H1 (cell line): ENCODE data around the gene TNFAIP2. TPM values are rescaled to one million over a fixed set of nuclear protein-coding genes. Genes with fewer than 3 reads are reported as not detected.

Experiments used
- CTCF ChIA-PET: fragments of 300-600 bp; sonication (Branson Sonifier 250); formaldehyde crosslinking; loops from one replicate; lab custom pipeline; 2021; ENCODE audit not compliant: partially characterized antibody; lab: Charles Lee
- POLR2A ChIA-PET: fragments of 300-600 bp; sonication (Branson Sonifier 250); formaldehyde crosslinking; loops from one replicate; lab custom pipeline; 2021; ENCODE audit warnings: inconsistent platforms; ENCODE audit not compliant: partially characterized antibody; lab: Charles Lee
- DNase-seq, 2 experiments: peaks; one replicate each; pipeline versions ENCODE4 v3.0.0 to v3.0.0-alpha.2; 2010 to 2022; ENCODE audit warnings: low spot score in 2 of 2, low read depth in 1 of 2, mixed read lengths in 1 of 2
- FAIRE-seq: peaks from 2 replicates; lab custom pipeline; 2011; peaks lifted over from hg19 to GRCh38; lab: Jason Lieb, UNC
- H2AFZ ChIP-seq: 2 replicates; pipeline ENCODE4 v1.8.1; 2012; ENCODE audit warnings: low read length, inconsistent platforms
- H2AK5ac ChIP-seq: 2 replicates; pipeline ENCODE4 v1.6.1; 2013; ENCODE audit warnings: low read depth, low read length
- H2BK120ac ChIP-seq: replicated peaks from 2 replicates; pipeline ENCODE3; 2013; ENCODE audit warnings: low read depth, low read length, inconsistent platforms
- H2BK12ac ChIP-seq: 2 replicates; pipeline ENCODE4 v1.6.1; 2013; ENCODE audit warnings: low read depth, low read length
- H2BK15ac ChIP-seq: 2 replicates; pipeline ENCODE4 v1.6.1; 2013; ENCODE audit warnings: low read length
- H2BK20ac ChIP-seq: 2 replicates; pipeline ENCODE4 v1.6.1; 2013; ENCODE audit warnings: low read length
- H2BK5ac ChIP-seq: 2 replicates; pipeline ENCODE4 v1.6.1; 2013; ENCODE audit warnings: low read depth, low read length
- H3K14ac ChIP-seq: 2 replicates; pipeline ENCODE4 v1.6.1; 2013; ENCODE audit warnings: inconsistent platforms; ENCODE audit not compliant: insufficient read length
- H3K18ac ChIP-seq: 2 replicates; pipeline ENCODE4 v1.6.1; 2013; ENCODE audit warnings: low read length; ENCODE audit errors: extremely low read depth
- H3K23ac ChIP-seq: 2 replicates; pipeline ENCODE4 v1.6.1; 2013; ENCODE audit warnings: inconsistent platforms; ENCODE audit not compliant: insufficient read length
- H3K23me2 ChIP-seq: 2 replicates; pipeline ENCODE4 v1.6.1; 2013; ENCODE audit warnings: low read depth, low read length
- H3K27ac ChIP-seq: 2 replicates; pipeline ENCODE4 v1.6.1; 2011; ENCODE audit warnings: low read depth, low read length, inconsistent platforms
- H3K27me3 ChIP-seq, 4 experiments: replicated peaks in 1 of 4; 1 replicate in 1 of 4; 2 replicates in 3 of 4; pipeline versions ENCODE4 v1.6.1 to v1.8.1; 2011 to 2013; ENCODE audit warnings: low read length in 3 of 4, mild to moderate bottlenecking in 3 of 4, inconsistent platforms in 2 of 4, mixed read lengths in 2 of 4, moderate library complexity in 1 of 4; ENCODE audit not compliant: control insufficient read depth in 3 of 4, insufficient read depth in 3 of 4; ENCODE audit errors: extremely low read depth in 1 of 4
- H3K36me3 ChIP-seq, 4 experiments: 2 replicates each; pipeline versions ENCODE4 v1.6.1 to v1.8.1; 2011 to 2013; ENCODE audit warnings: mild to moderate bottlenecking in 4 of 4, low read length in 3 of 4, moderate library complexity in 2 of 4, control low read depth in 1 of 4, inconsistent platforms in 1 of 4; ENCODE audit not compliant: insufficient read depth in 4 of 4, control insufficient read depth in 2 of 4
- H3K4ac ChIP-seq: replicated peaks from 2 replicates; pipeline ENCODE3; 2013; ENCODE audit warnings: low read length, low read depth, mixed read lengths, inconsistent platforms; ENCODE audit not compliant: insufficient read length
- H3K4me1 ChIP-seq, 4 experiments: replicated peaks in 1 of 4; 1 replicate in 1 of 4; 2 replicates in 3 of 4; pipeline versions ENCODE4 v1.6.1 to v1.8.1; 2011 to 2013; ENCODE audit warnings: low read length in 3 of 4, inconsistent platforms in 2 of 4, mixed read lengths in 1 of 4; ENCODE audit not compliant: insufficient read depth in 4 of 4, control insufficient read depth in 3 of 4
- H3K4me2 ChIP-seq, 2 experiments: 2 replicates each; pipeline versions ENCODE4 v1.6.1 to v1.8.1; 2011 to 2013; ENCODE audit warnings: low read depth in 2 of 2, low read length in 2 of 2, control low read depth in 1 of 2, inconsistent platforms in 1 of 2, mild to moderate bottlenecking in 1 of 2; ENCODE audit not compliant: insufficient read depth in 1 of 2
- H3K4me3 ChIP-seq, 4 experiments: fragments of 200-600, 300-600 bp in 1 of 4; sonication (generic), shearing (Covaris generic), sonication (Bioruptor Twin) in 1 of 4; 2 replicates each; pipeline versions ENCODE4 v1.5.1 to v1.8.1; 2011 to 2016; ENCODE audit warnings: low read length in 4 of 4, low read depth in 3 of 4, control low read depth in 2 of 4, inconsistent platforms in 2 of 4, mild to moderate bottlenecking in 2 of 4, mixed read lengths in 1 of 4, moderate library complexity in 1 of 4; ENCODE audit not compliant: insufficient read depth in 2 of 4; ENCODE audit errors: extremely low read depth in 1 of 4
- H3K56ac ChIP-seq: replicated peaks from 2 replicates; pipeline ENCODE3; 2013; ENCODE audit warnings: low read depth, mild to moderate bottlenecking, mixed read lengths, low read length, inconsistent platforms; ENCODE audit not compliant: insufficient read length
- H3K79me1 ChIP-seq: 2 replicates; pipeline ENCODE4 v1.6.1; 2013; ENCODE audit warnings: low read depth, low read length, control low read depth
- H3K79me2 ChIP-seq, 2 experiments: 2 replicates each; pipeline versions ENCODE4 v1.6.1 to v1.8.1; 2012 to 2013; ENCODE audit warnings: low read length in 2 of 2, mild to moderate bottlenecking in 2 of 2, inconsistent platforms in 1 of 2; ENCODE audit not compliant: insufficient read depth in 2 of 2, control insufficient read depth in 1 of 2
- H3K9ac ChIP-seq, 4 experiments: replicated peaks in 1 of 4; 1 replicate in 1 of 4; 2 replicates in 3 of 4; pipeline versions ENCODE4 v1.6.1 to v1.8.1; 2011 to 2013; ENCODE audit warnings: low read depth in 3 of 4, low read length in 3 of 4, control low read depth in 2 of 4, mild to moderate bottlenecking in 2 of 4, moderate library complexity in 2 of 4, inconsistent platforms in 1 of 4; ENCODE audit errors: extremely low read depth in 1 of 4
- H3K9me3 ChIP-seq, 2 experiments: 2 replicates each; pipeline versions ENCODE4 v1.6.1 to v1.8.1; 2012 to 2013; ENCODE audit warnings: mild to moderate bottlenecking in 2 of 2, moderate library complexity in 2 of 2, control low read depth in 1 of 2, inconsistent platforms in 1 of 2, low read depth in 1 of 2, low read length in 1 of 2, mixed read lengths in 1 of 2; ENCODE audit not compliant: insufficient read depth in 2 of 2
- H4K20me1 ChIP-seq, 2 experiments: replicated peaks in 1 of 2; 2 replicates each; pipeline versions ENCODE3 to v1.8.1; 2011 to 2013; ENCODE audit warnings: inconsistent platforms in 2 of 2, low read length in 2 of 2, mild to moderate bottlenecking in 1 of 2; ENCODE audit not compliant: insufficient read depth in 2 of 2, control insufficient read depth in 1 of 2
- H4K5ac ChIP-seq: 2 replicates; pipeline ENCODE4 v1.6.1; 2013; ENCODE audit warnings: low read length, low read depth, mixed read lengths, inconsistent platforms; ENCODE audit not compliant: insufficient read length
- H4K8ac ChIP-seq: 2 replicates; pipeline ENCODE4 v1.8.0; 2013; ENCODE audit warnings: mild to moderate bottlenecking, moderate library complexity, low read length, inconsistent platforms; ENCODE audit not compliant: insufficient read depth; ENCODE audit errors: extremely low read depth
- H4K91ac ChIP-seq: replicated peaks from 2 replicates; pipeline ENCODE3; 2013; ENCODE audit warnings: low read length, mixed read lengths, inconsistent platforms; ENCODE audit not compliant: insufficient read length
- ASH2L ChIP-seq: fragments of 200-600, 300-600 bp; sonication (generic); IDR thresholded peaks from one replicate; pipeline ENCODE4 v1.7.1; 2017; ENCODE audit warnings: low read length
- CTBP2 ChIP-seq: IDR thresholded peaks from 2 replicates; pipeline ENCODE4 v1.7.0; 2011; ENCODE audit warnings: borderline replicate concordance, mild to moderate bottlenecking, moderate library complexity, mixed read lengths, low read length; ENCODE audit not compliant: insufficient read depth, insufficient read length
- E2F6 ChIP-seq: IDR thresholded peaks from 2 replicates; pipeline ENCODE4 v1.6.1; 2012; ENCODE audit warnings: inconsistent platforms
- FOSL1 ChIP-seq: IDR thresholded peaks from 2 replicates; pipeline ENCODE4 v1.6.1; 2011; ENCODE audit warnings: mild to moderate bottlenecking, low read depth, low read length, moderate library complexity; ENCODE audit not compliant: insufficient read depth
- KDM4A ChIP-seq: IDR thresholded peaks from one replicate; pipeline ENCODE4 v1.7.1; 2012; ENCODE audit warnings: low read depth, mild to moderate bottlenecking, moderate library complexity, low read length, inconsistent platforms; ENCODE audit not compliant: severe bottlenecking
- PHF8 ChIP-seq: fragments of 200-600 bp; sonication (generic); conservative IDR thresholded peaks from 2 replicates; pipeline ENCODE4 v1.7.1; 2012; ENCODE audit warnings: low read depth, mild to moderate bottlenecking, inconsistent platforms, low read length, moderate library complexity
- POLR2A ChIP-seq, 2 experiments: IDR thresholded peaks; 1 replicate in 1 of 2; 2 replicates in 1 of 2; pipeline ENCODE4 v1.6.1; 2011; ENCODE audit warnings: low read depth in 2 of 2, low read length in 2 of 2, mild to moderate bottlenecking in 2 of 2; ENCODE audit errors: control extremely low read depth in 1 of 2
- POLR2AphosphoS5 ChIP-seq: IDR thresholded peaks from 2 replicates; pipeline ENCODE4 v1.6.1; 2011; ENCODE audit warnings: low read depth, low read length
- SP4 ChIP-seq: IDR thresholded peaks from 2 replicates; pipeline ENCODE4 v1.6.1; 2012; ENCODE audit warnings: low read length, inconsistent platforms
- SRF ChIP-seq: IDR thresholded peaks from 2 replicates; pipeline ENCODE4 v1.6.1; 2011; ENCODE audit warnings: mild to moderate bottlenecking, low read depth, low read length, moderate library complexity
- WGBS, 2 experiments: shearing (Covaris generic) in 1 of 2; methylation state at CpG; one replicate each; pipeline versions ENCODE4 v1.1.6 to v1.1.7; 2013 to 2015; ENCODE audit warnings: low lambda C conversion rate in 2 of 2, mixed read lengths in 2 of 2, inconsistent platforms in 1 of 2, low coverage in 1 of 2, missing lambda C conversion rate in 1 of 2; ENCODE audit not compliant: insufficient replicate concordance in 2 of 2, insufficient coverage in 1 of 2, insufficient read length in 1 of 2; ENCODE audit errors: extremely low coverage in 1 of 2, missing lambda C conversion rate in 1 of 2; 5-methylcytosine and 5-hydroxymethylcytosine counted together
- polyA plus RNA-seq, 7 experiments: library from polyadenylated mRNA; depleted of rRNA in 3 of 7; stranded (reverse) in 5 of 7; unstranded in 2 of 7; fragments of >200 nt in 5 of 7; fragments of 200-250 nt in 2 of 7; gene quantifications; 1 replicate in 5 of 7; 2 replicates in 1 of 7; 4 replicates in 1 of 7; pipeline versions ENCODE4 v1.2.1 to v1.2.3, GENCODE V29; 2011 to 2013; ENCODE audit warnings: missing spikeins in 2 of 7, mixed read lengths in 2 of 7
- total RNA-seq: library from RNA; stranded (reverse); fragmentation: NEBNext Ultra II Directional; extraction: Animal tissue kit (Norgen Biotek cat#: 25700); gene quantifications from 2 replicates; pipeline ENCODE4 v1.2.1, GENCODE V29; 2021

The TNFAIP2 gene
- total and polyA plus RNA-seq, 2 of the 8 experiments (the other 6 are each of a cell fraction or from before 2014, with no cell fraction given), result 28.3 to 34.5 TPM

- Histone ChIP-seq H2AFZ (no peak overlapping the region), H3K23me2 (no peaks in the 10 kb centered on the region), H3K23ac (no peak overlapping the region), H3K4ac (no peak overlapping the region), H3K4me2 (no peak overlapping the region), H3K18ac (no peak overlapping the region), H4K5ac (no peak overlapping the region), H2BK15ac (no peak overlapping the region), H3K79me2 (no peaks in the 10 kb centered on the region), H3K36me3 (no peaks in the 10 kb centered on the region), H3K56ac (no peak overlapping the region), H4K91ac (no peak overlapping the region), H2BK5ac (no peak overlapping the region), H3K14ac (no peak overlapping the region), H3K4me1 (no peaks in the 10 kb centered on the region), H3K9me3 (peaks cover 11% of the 10 kb centered on the region in 2 experiments; a peak in 2 of 4 replicates), H3K9ac (no peak overlapping the region), H3K4me3 (no peak overlapping the region), H2BK120ac (no peak overlapping the region), H4K8ac (no peak overlapping the region), H2AK5ac (no peak overlapping the region), H2BK20ac (no peak overlapping the region), H4K20me1 (no peaks in the 10 kb centered on the region), H3K27me3 (no peaks in the 10 kb centered on the region), H3K79me1 (no peaks in the 10 kb centered on the region), H2BK12ac (no peak overlapping the region), H3K27ac (no peak overlapping the region)
- CTCF ChIA-PET, result interaction anchor here (0.7 to 3.4 kb wide), 2 partner anchors 8 to 101 kb away, joined by 3 to 12 read pairs; no protein-coding TSS in a partner anchor
- TF ChIP-seq KDM4A, result no peak
- no peak for TF ChIP-seq ASH2L
- no peak for TF ChIP-seq SP4
- TF ChIP-seq E2F6, result no peak
- TF ChIP-seq FOSL1, result no peak
- no peak for TF ChIP-seq SRF
- no peak for TF ChIP-seq POLR2AphosphoS5
- TF ChIP-seq POLR2A (IDR thresholded peaks at IDR 0.05; ENCODE audit: control extremely low read depth in 1 of 2, low read depth in 2 of 2, low read length in 2 of 2), result no peak
- no peak for TF ChIP-seq CTBP2
- TF ChIP-seq PHF8, result no peak
- no peak for DNase-seq
- 86% methylated on average over 7 of the region's 7 CpGs; no CpG with 5 or more reads in 1 of the 2 experiments for WGBS, 2 experiments
- POLR2A ChIA-PET, result no interaction called here
- FAIRE-seq, result no peak
These were observed 54.1 kb downstream of the TNFAIP2 start for GRCh38 chr14:103177376-103177775.
